ENCODE measurements around the gene SCN1A.

The SCN1A gene

GRCh38 chr2:166081852-166082251, 46.0 kb downstream of the SCN1A start:
- DNase-seq (ENCODE audit: low read depth in 2 of 2), result no peak

GRCh38 chr2:166081131-166081632, 46.6 kb downstream of the SCN1A start:
- no peak for DNase-seq (ENCODE audit: low read depth in 2 of 2)

DNA sequence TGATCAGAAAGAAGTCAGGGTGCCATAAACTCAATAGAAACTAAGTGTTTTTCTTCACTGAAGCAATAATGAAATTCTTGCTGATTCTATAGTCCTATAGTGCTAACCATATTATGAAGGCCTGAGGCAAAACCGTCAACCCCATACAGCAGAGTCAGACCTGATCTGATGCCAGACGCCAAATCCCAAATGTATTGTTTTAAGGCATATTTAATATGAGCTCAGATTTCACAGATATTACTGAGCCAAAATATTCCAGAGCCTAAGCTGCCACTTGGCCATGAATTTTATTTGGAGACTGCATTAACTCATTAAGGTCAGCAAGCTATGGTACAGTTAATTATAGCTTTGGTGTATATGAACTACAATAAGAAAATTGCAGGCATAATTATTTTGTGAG, 53.4 kb downstream of the SCN1A start:
- no peak for DNase-seq (ENCODE audit: low read depth in 2 of 2)

GRCh38 chr2:166074011-166074410, 53.8 kb downstream of the SCN1A start:
- DNase-seq (ENCODE audit: low read depth in 2 of 2), result no peak

- no peak for DNase-seq (ENCODE audit: low read depth in 2 of 2)
Measured at GRCh38 chr2:166070231-166070630, 57.6 kb downstream of the SCN1A start.

- DNase-seq (ENCODE audit: low read depth in 2 of 2), result no peak
Measured at GRCh38 chr2:166068981-166069380, 58.8 kb downstream of the SCN1A start.

GRCh38 chr2:166067229-166067628, 60.6 kb downstream of the SCN1A start:
- DNase-seq (ENCODE audit: low read depth in 2 of 2), result no peak

DNA sequence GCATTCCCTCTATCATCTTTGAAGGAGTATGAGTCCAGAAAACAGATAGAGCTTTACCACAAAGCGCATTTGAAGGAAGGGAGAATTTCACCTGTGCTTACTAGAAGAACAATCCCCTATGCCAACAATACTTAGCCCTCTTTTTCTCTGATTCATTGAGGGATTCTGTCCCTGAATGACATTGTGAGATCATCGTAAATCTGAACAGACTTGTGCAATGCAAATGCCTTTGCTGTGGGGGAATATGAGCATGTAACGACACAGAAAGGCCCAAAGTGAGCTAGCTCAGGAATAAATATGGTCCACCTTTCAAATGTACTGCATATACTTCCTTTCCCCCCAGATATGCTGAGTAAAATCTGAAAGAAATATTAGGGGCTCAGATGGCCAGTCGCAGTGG, 67.6 kb downstream of the SCN1A start:
- DNase-seq (ENCODE audit: low read depth in 2 of 2), result no peak

- no peak for DNase-seq (ENCODE audit: low read depth in 2 of 2)
Measured at GRCh38 chr2:166057370-166058164, 70.3 kb downstream of the SCN1A start.

GRCh38 chr2:166044853-166045483, 82.9 kb downstream of the SCN1A start:
- no peak for DNase-seq (ENCODE audit: low read depth in 2 of 2)

GRCh38 chr2:166042768-166043390, 84.9 kb downstream of the SCN1A start:
- no peak for DNase-seq (ENCODE audit: low read depth in 2 of 2)

- DNase-seq (ENCODE audit: low read depth in 2 of 2), result no peak
Measured at GRCh38 chr2:166042356-166042755, 85.5 kb downstream of the SCN1A start.

DNA sequence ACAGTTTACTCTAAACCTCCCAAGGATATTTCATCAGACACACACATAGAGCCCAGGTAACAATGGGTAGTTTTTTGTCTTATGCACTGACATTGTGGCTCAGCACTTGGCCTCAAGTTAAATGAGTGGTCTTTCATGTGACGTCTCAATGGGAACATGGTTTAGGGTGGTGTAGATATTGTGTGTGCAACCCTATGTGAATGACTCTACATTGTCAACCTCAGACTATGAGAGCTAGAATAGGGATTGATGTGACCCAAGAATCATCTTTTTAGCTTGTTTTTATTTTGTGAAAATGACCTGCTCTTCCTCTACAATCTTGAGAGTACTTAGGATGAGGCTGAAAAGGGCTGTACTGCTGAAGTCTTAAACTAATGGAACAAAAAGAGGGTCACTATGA, 86.2 kb downstream of the SCN1A start:
- DNase-seq (ENCODE audit: low read depth in 2 of 2), result no peak

DNA sequence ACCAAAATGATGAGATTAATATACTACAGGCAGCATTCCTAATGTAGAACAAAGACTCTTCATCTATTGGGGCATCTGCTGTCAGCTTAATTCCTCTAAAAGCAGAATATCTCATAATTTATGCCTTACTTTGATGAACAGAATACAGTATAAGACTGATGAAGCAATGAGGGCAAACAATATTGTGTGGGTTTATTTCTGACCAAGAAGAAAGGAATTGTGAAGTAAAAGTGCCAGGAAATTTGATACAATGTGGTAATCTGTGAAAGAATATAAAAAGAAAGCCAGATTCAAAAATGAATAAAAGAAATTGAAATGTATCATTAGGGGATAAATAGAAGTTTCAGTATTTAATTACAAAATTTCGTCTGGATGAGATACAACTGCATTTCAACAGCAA, 95.5 kb downstream of the SCN1A start:
- DNase-seq (ENCODE audit: low read depth in 2 of 2), result no peak

DNA sequence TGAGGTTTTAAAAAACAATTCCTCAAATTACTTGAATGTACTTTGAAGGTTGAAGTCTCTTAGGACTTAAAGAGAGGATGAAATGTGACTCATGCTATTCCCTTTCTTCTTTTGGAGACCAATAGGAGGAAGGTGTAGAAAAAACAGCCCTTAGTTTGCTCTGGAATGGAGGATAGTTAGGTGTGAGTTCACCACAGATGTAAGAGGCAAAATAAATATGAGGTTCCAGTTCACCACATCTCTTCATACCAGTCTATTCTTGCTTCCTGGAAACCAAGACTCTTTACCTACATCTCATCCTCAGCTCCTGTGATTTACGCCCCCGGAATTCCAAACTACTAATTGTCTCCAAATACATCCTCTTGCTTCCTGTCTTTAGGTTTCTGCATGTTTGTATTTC, 96.8 kb downstream of the SCN1A start:
- no peak for DNase-seq (ENCODE audit: low read depth in 2 of 2)

DNA sequence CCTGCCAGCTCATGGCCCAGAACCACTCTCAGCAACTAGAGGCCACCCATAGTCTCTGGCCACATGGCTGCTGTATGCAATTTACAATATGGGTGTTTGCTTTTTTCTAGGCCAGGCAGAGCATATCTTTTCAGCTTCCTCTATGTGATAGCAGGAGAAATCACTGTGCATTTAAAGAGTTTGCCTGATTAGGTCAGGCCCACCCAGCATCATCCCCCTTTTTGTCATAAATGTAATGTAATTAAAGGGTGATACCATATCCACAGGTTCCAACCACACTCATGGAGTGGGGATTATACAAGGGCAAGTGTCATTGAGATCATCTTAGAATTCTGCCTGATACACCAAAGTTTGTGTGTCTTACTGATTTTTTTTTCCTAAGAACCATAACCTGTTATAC, 102.5 kb downstream of the SCN1A start:
- no peak for DNase-seq (ENCODE audit: low read depth in 2 of 2)

GRCh38 chr2:166017208-166017607, 110.6 kb downstream of the SCN1A start:
- no peak for DNase-seq (ENCODE audit: low read depth in 2 of 2)

GRCh38 chr2:166013878-166014277, 113.9 kb downstream of the SCN1A start:
- no peak for DNase-seq (ENCODE audit: low read depth in 2 of 2)

GRCh38 chr2:166011660-166012059, 116.2 kb downstream of the SCN1A start:
- no peak for DNase-seq (ENCODE audit: low read depth in 2 of 2)

GRCh38 chr2:166000401-166000800, 127.4 kb downstream of the SCN1A start:
- no peak for DNase-seq (ENCODE audit: low read depth in 2 of 2)

DNA sequence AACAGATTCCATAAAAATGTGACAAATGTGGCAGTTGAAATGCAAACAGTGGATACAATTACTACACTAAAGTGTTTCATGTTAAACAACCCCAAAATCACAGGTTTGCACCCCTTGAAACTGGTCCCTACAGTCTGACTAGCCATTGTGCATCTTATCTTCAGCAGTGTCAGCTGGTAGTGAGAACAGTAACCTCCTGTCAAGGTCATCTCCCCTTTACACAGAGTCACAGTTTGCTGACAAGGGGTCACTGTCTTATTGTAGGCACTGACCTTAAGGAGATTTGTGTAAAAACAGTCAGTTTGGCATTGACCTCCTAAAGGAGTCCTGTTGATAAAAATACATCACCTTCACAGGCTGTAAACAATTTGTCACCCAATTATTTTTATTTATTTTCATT, 137.0 kb downstream of the SCN1A start:
- DNase-seq (ENCODE audit: low read depth in 2 of 2), result no peak

DNA sequence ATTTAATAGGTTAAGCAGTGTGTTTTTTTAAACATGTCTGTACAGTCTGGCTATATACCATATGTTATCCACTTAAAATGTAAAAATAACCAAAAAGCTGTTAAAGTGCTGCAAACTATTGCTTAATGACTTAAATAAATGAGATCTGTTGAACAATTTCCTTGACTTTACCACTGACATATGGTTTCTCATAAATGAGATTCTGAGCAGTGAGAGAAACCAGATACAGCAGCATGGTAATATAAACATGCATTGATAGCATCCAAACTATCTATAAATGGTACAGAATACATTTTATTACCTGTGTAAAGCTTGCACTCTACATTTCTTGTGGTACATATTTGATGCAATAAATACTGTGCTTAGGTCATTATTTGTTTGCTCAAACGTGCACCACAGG, 138.0 kb downstream of the SCN1A start:
- no peak for DNase-seq (ENCODE audit: low read depth in 2 of 2)

DNA sequence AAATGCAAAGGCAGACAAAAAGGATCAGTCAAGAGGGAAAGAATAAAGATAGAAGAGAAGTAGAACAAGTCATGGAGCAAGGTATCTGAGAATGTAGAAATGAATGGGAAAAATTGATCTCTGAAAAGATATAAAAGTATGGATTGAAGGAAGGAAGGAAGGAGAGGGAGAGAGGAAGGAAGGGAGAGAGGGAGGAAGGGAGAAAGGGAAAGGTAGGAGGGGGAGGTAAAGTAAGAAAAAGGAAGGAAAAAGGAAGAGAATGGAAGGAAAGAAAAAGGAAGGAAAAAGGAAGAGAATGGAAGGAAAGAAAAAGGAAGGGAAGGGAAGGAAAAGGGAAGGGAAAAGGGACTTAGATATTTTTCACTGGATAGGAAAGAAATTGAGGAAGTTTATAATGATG, 142.7 kb downstream of the SCN1A start:
- no peak for DNase-seq (ENCODE audit: low read depth in 2 of 2)

All from stimulated activated CD4-positive, alpha-beta T cell treated with anti-CD3 and anti-CD28 coated beads, Interleukin-1b, Interleukin-23, amount 100 ng/mL, for 1 hour (primary cell).